Caco-2 (cell line): Measurements from ENCODE around the gene CD81. TPM values are rescaled to one million over a fixed set of nuclear protein-coding genes. Genes with fewer than 3 reads are reported as not detected.
"Not testable (repeated sequence)": the region's sequence is repeated elsewhere in the genome, so short reads cannot be mapped to it uniquely, and the experiment has no call there.

Source experiments
- BruUV-seq: library from RNA; stranded (reverse); fragments of 400-500 nt; replicated peaks from 2 replicates; lab custom pipeline; 2021; lab: Mats Ljungman, UMichigan
- CTCF ChIA-PET: fragments of 300-600 bp; sonication (Branson Sonifier 250); formaldehyde crosslinking; loops from one replicate; lab custom pipeline; 2022; ENCODE audit warnings: antibody characterized with exemption; lab: Charles Lee
- POLR2A ChIA-PET: fragments of 300-600 bp; sonication (Branson Sonifier 250); formaldehyde crosslinking; loops from one replicate; lab custom pipeline; 2022; ENCODE audit warnings: antibody characterized with exemption; lab: Charles Lee
- DNase-seq, 2 experiments: peaks; one replicate each; pipeline versions ENCODE4 v3.0.0 to v3.0.0-alpha.2; 2020 to 2022
- H3K27me3 ChIP-seq: replicated peaks from 2 replicates; pipeline ENCODE4 v1.6.0; 2011; ENCODE audit warnings: low read length; ENCODE audit not compliant: control insufficient read depth, insufficient read depth
- H3K36me3 ChIP-seq: 2 replicates; pipeline ENCODE4 v1.5.1; 2011; ENCODE audit warnings: low read length; ENCODE audit not compliant: control insufficient read depth, insufficient read depth
- H3K4me1 ChIP-seq: fragments of 250-450 bp; sonication (Bioruptor Pico); 2 replicates; pipeline ENCODE4 v1.5.1; 2020; ENCODE audit warnings: mild to moderate bottlenecking
- H3K4me3 ChIP-seq: 2 replicates; pipeline ENCODE4 v1.5.1; 2011; ENCODE audit warnings: low read depth, mild to moderate bottlenecking, control low read depth, low read length
- H3K9me3 ChIP-seq: fragments of 250-450 bp; sonication (Bioruptor Pico); 2 replicates; pipeline ENCODE4 v1.5.1; 2020; ENCODE audit warnings: mild to moderate bottlenecking, moderate library complexity
- H3K27ac Mint-ChIP-seq: one replicate; pipeline ENCODE4 v1.8.0; 2022; ENCODE audit warnings: mixed read lengths; ENCODE audit not compliant: unreplicated experiment
- H3K27me3 Mint-ChIP-seq: one replicate; pipeline ENCODE4 v1.8.0; 2022; ENCODE audit warnings: mixed read lengths; ENCODE audit not compliant: insufficient read depth, unreplicated experiment
- H3K36me3 Mint-ChIP-seq: one replicate; pipeline ENCODE4 v1.8.0; 2022; ENCODE audit warnings: mild to moderate bottlenecking, mixed read lengths; ENCODE audit not compliant: insufficient read depth, unreplicated experiment
- H3K4me1 Mint-ChIP-seq: one replicate; pipeline ENCODE4 v1.8.0; 2022; ENCODE audit warnings: low read depth, mixed read lengths; ENCODE audit not compliant: unreplicated experiment
- H3K4me3 Mint-ChIP-seq: one replicate; pipeline ENCODE4 v1.8.0; 2022; ENCODE audit warnings: mild to moderate bottlenecking, moderate library complexity, mixed read lengths; ENCODE audit not compliant: unreplicated experiment
- H3K9me3 Mint-ChIP-seq: one replicate; pipeline ENCODE4 v1.8.0; 2022; ENCODE audit warnings: mixed read lengths; ENCODE audit not compliant: unreplicated experiment
- CTCF ChIP-seq, 2 experiments: fragments of 200-600 bp in 1 of 2; IDR thresholded peaks; 1 replicate in 1 of 2; 2 replicates in 1 of 2; pipeline versions ENCODE4 v1.5.1 to v1.8.0; 2011 to 2022; ENCODE audit warnings: antibody characterized with exemption in 1 of 2, control low read depth in 1 of 2, inconsistent platforms in 1 of 2, low read depth in 1 of 2, low read length in 1 of 2, mild to moderate bottlenecking in 1 of 2, moderate library complexity in 1 of 2; ENCODE audit not compliant: insufficient read depth in 1 of 2, severe bottlenecking in 1 of 2, unreplicated experiment in 1 of 2
- intact Hi-C: fragments of 100-400 bp; cut with micrococcal nuclease; formaldehyde crosslinking; loops from one replicate; pipeline ENCODE4 v1.10.0; 2022; ENCODE audit not compliant: unreplicated experiment
- total RNA-seq: library from RNA; stranded (reverse); gene quantifications from 2 replicates; pipeline ENCODE4 v1.2.3, GENCODE V29; 2022

Gene CD81
- total RNA-seq, 1 experiment from 2014 or later: 412 TPM

- H3K4me3 ChIP-seq: no peak overlapping the region
- no peaks in the 10 kb centered on the region for H3K9me3 Mint-ChIP-seq
- ChIA-PET POLR2A (no interaction called here), CTCF (no interaction called here)
- DNase-seq: peak in 1 of 2 experiments; percentile 17
- no peaks in the 10 kb centered on the region for H3K36me3 Mint-ChIP-seq
- no peaks in the 10 kb centered on the region for H3K4me1 ChIP-seq
- no peak overlapping the region for H3K4me3 Mint-ChIP-seq
- intact Hi-C loops: no loop called here
- no peaks in the 10 kb centered on the region for H3K4me1 Mint-ChIP-seq
- H3K27ac Mint-ChIP-seq: no peak overlapping the region
- BruUV-seq: no TSS peak
- H3K36me3 ChIP-seq: no peaks in the 10 kb centered on the region
- TF ChIP-seq CTCF (IDR thresholded peaks at IDR 0.05; ENCODE audit: insufficient read depth in 1 of 2, low read depth in 1 of 2, low read length in 1 of 2, severe bottlenecking in 1 of 2, unreplicated experiment in 1 of 2): no peak
- no peaks in the 10 kb centered on the region for H3K9me3 ChIP-seq
- no peaks in the 10 kb centered on the region for H3K27me3 ChIP-seq
- no peaks in the 10 kb centered on the region for H3K27me3 Mint-ChIP-seq
Measured at GRCh38 chr11:2362414-2362813, 14.7 kb upstream of the CD81 start.

- Histone ChIP-seq H3K4me1 (no peaks in the 10 kb centered on the region), H3K4me3 (no peak overlapping the region), H3K36me3 (no peaks in the 10 kb centered on the region), H3K27me3 (no peaks in the 10 kb centered on the region), H3K9me3 (no peaks in the 10 kb centered on the region)
- Mint-ChIP-seq H3K4me3 (no peak overlapping the region), H3K4me1 (no peaks in the 10 kb centered on the region), H3K36me3 (no peaks in the 10 kb centered on the region), H3K27ac (no peak overlapping the region), H3K9me3 (no peaks in the 10 kb centered on the region), H3K27me3 (no peaks in the 10 kb centered on the region)
- TF ChIP-seq CTCF (IDR thresholded peaks at IDR 0.05; ENCODE audit: insufficient read depth in 1 of 2, low read depth in 1 of 2, low read length in 1 of 2, severe bottlenecking in 1 of 2, unreplicated experiment in 1 of 2): no peak
- DNase-seq: no peak
- POLR2A ChIA-PET: no interaction called here
- BruUV-seq: no TSS peak
- intact Hi-C loops: no loop called here
- CTCF ChIA-PET: no interaction called here
Measured at GRCh38 chr11:2363130-2363529, 14.0 kb upstream of the CD81 start.

GRCh38 chr11:2363577-2364370, 13.3 kb upstream of the CD81 start:
- CTCF ChIA-PET: no interaction called here

GRCh38 chr11:2364386-2364785, 12.7 kb upstream of the CD81 start:
- H3K9me3 ChIP-seq, H3K9me3 Mint-ChIP-seq, H3K27me3 ChIP-seq, POLR2A ChIA-PET, H3K4me1 Mint-ChIP-seq, BruUV-seq, CTCF ChIA-PET, H3K27ac Mint-ChIP-seq, H3K4me3 ChIP-seq, DNase-seq, H3K4me1 ChIP-seq, H3K4me3 Mint-ChIP-seq, intact Hi-C loops, H3K36me3 ChIP-seq, H3K27me3 Mint-ChIP-seq, H3K36me3 Mint-ChIP-seq: not testable (repeated sequence)

More at GRCh38 chr11:2363577-2364370, 13.3 kb upstream of the CD81 start:
- no peaks in the 10 kb centered on the region for H3K27me3 ChIP-seq
- Mint-ChIP-seq H3K9me3 (no peaks in the 10 kb centered on the region), H3K27me3 (no peaks in the 10 kb centered on the region), H3K4me3 (no peak overlapping the region), H3K4me1 (no peaks in the 10 kb centered on the region), H3K36me3 (no peaks in the 10 kb centered on the region), H3K27ac (no peak overlapping the region)
- no peaks in the 10 kb centered on the region for H3K4me1 ChIP-seq
- no peaks in the 10 kb centered on the region for H3K9me3 ChIP-seq
- intact Hi-C loops: no loop called here
- no peak for TF ChIP-seq CTCF (IDR thresholded peaks at IDR 0.05; ENCODE audit: insufficient read depth in 1 of 2, low read depth in 1 of 2, low read length in 1 of 2, severe bottlenecking in 1 of 2, unreplicated experiment in 1 of 2)
- DNase-seq: no peak
- no TSS peak for BruUV-seq
- no peak overlapping the region for H3K4me3 ChIP-seq
- POLR2A ChIA-PET: no interaction called here
- H3K36me3 ChIP-seq: no peaks in the 10 kb centered on the region
